AG04449 (cell line): ENCODE measurements around the gene RNASE2.
A peak's percentile ranks its signal among the peaks of the same experiment; 100 is the strongest.

Experiments used
- CTCF ChIA-PET: fragments of 350-600 bp; formaldehyde crosslinking; extraction: SDS; loops from one replicate; lab custom pipeline; 2021; ENCODE audit warnings: antibody characterized with exemption; lab: Yijun Ruan, JAX
- POLR2A ChIA-PET: fragments of 400-600, 350-600 bp; formaldehyde crosslinking; extraction: SDS; loops from one replicate; lab custom pipeline; 2020; ENCODE audit warnings: antibody characterized with exemption, inconsistent platforms; lab: Yijun Ruan, JAX
- DNase-seq: peaks from one replicate; pipeline ENCODE4 v3.0.0-alpha.2; 2010; ENCODE audit warnings: low read depth, low spot score
- H3K4me3 ChIP-seq: 2 replicates; pipeline ENCODE4 v1.5.1; 2011; ENCODE audit warnings: low read depth, mild to moderate bottlenecking, control low read depth, low read length
- TF ChIP-seq, protein P1 (sequence below): IDR thresholded peaks from one replicate; pipeline ENCODE4 v1.5.1; 2011; ENCODE audit warnings: mild to moderate bottlenecking, moderate library complexity, low read length, control low read depth, inconsistent platforms; ENCODE audit not compliant: insufficient read depth; ENCODE audit errors: missing control alignments

RNASE2 gene

DNA sequence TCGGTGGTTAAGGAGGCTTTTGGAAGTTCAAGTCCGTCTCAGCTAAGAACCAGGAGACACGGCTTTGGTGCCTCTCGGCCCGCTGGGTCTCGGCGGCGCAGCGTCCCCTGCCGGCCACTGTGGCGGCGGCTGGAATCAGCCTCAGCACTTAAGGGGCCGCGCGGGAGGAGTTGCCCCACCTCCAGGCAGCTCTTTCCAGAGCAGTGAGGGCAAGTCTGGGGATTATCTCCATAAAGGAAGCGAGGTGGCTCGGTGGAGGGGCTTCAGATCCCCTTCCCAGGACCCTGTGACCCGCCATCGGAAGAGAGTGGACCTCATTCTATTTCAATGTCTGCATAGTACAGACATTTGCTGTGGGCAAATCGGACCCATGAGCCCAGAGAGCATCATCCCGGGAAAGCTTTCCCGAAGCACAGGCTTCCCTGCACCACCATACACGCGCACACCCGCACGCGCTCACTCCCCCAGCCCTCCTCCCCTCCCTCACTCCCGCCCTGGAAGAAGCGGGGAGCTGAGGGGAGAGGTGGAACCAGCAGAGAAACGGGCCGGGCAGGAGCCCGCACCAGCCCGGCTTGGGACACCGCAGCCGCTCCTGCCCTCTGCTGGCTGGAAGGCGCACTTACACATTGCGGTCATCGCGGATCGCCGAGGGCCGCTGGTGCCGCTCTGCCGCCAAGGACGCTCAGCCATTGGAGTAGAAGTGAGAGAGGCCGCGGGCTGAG lies 15.9 kb downstream of the RNASE2 start:
- POLR2A ChIA-PET = interaction anchor here (1.0 kb wide), 2 partner anchors 28 to 133 kb away, joined by 3 to 4 read pairs; partner anchors contain the start of gene SLC39A2
- DNase-seq = no peak

DNA sequence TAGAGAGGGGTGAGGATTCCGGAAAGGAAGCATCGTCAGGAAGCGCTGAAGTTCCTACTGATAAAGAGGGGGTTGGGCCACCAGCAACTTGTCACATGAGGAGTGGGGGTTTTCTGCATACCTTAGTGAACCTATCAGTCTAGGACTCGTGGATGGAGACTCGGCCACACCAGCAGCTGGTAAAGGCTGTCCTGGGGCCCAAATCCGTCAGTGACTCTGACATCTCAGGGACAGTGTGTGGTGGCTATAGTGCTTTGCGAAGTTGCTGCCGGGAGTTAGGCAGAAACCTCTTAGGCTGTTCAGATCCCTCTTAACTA lies 16.4 kb downstream of the RNASE2 start:
- no peak for DNase-seq
- TF ChIP-seq, protein P1, sequence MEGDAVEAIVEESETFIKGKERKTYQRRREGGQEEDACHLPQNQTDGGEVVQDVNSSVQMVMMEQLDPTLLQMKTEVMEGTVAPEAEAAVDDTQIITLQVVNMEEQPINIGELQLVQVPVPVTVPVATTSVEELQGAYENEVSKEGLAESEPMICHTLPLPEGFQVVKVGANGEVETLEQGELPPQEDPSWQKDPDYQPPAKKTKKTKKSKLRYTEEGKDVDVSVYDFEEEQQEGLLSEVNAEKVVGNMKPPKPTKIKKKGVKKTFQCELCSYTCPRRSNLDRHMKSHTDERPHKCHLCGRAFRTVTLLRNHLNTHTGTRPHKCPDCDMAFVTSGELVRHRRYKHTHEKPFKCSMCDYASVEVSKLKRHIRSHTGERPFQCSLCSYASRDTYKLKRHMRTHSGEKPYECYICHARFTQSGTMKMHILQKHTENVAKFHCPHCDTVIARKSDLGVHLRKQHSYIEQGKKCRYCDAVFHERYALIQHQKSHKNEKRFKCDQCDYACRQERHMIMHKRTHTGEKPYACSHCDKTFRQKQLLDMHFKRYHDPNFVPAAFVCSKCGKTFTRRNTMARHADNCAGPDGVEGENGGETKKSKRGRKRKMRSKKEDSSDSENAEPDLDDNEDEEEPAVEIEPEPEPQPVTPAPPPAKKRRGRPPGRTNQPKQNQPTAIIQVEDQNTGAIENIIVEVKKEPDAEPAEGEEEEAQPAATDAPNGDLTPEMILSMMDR = no peak
- POLR2A ChIA-PET = interaction anchor here (1.0 to 1.1 kb wide), 2 partner anchors 27 to 68 kb away, joined by 3 read pairs; partner anchors contain the start of gene SLC39A2
- CTCF ChIA-PET = interaction anchor here (0.7 to 8.0 kb wide), 39 partner anchors 13 to 644 kb away, joined by 3 to 202 read pairs (median 7); partner anchors contain the start of genes METTL17, RNASE2, RNASE4 and SLC39A2
- H3K4me3 ChIP-seq = peak overlapping the region; percentile 73

More for the DNA sequence above, 15.9 kb downstream of the RNASE2 start:
- CTCF ChIA-PET = interaction anchor here (0.5 to 8.0 kb wide), 58 partner anchors 12 to 654 kb away, joined by 3 to 202 read pairs (median 5); partner anchors contain the start of genes ARHGEF40, METTL17, RNASE2 and RNASE4
- TF ChIP-seq, protein P1 = peak; percentile 98
- H3K4me3 ChIP-seq = peak overlapping the region; percentile 73

DNA sequence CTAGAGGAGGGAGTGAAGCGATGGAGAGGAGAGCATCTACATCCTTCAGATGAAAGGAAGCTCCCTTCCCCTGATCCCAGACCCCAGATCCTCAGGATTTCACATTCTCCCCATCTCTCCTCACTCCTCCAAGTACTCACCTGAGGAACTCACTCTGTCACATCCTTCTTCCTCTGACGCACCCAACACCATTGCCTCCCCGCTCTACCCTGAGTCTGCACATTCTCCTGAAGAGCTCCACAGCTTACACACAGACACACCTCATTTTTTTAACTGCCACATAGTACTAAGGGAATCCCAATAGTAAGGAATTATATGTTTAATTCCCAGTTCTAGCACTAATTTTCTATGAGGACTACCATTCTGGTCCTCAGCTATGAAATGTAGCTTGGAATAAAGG lies 18.2 kb downstream of the RNASE2 start:
- ChIA-PET POLR2A (no interaction called here), CTCF (interaction anchor here (0.8 to 8.0 kb wide), 10 partner anchors 12 to 360 kb away, joined by 4 to 202 read pairs (median 14); partner anchors contain the start of genes METTL17 and RNASE2)
- no peak for DNase-seq
- no peak overlapping the region for H3K4me3 ChIP-seq
- TF ChIP-seq, protein P1 = no peak

DNA sequence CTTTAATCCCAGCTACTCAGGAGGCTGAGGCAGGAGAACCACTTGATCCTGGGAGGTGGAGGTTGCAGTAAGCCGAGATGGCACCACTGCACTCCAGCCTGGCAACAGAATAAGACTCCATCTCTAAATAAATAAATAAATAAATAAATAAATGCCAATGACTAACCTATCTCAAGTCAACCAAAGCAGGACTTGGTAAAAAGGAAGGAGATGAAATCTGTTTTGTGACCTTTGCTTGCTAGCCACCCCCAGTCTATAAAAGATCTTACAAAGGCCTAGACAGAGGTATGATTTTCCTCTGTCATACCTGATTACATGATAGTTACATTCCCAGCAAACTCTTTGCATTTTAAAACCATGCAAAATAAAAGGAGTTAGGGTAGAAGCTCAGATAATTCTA lies 21.0 kb downstream of the RNASE2 start:
- TF ChIP-seq, protein P1 = no peak

DNA sequence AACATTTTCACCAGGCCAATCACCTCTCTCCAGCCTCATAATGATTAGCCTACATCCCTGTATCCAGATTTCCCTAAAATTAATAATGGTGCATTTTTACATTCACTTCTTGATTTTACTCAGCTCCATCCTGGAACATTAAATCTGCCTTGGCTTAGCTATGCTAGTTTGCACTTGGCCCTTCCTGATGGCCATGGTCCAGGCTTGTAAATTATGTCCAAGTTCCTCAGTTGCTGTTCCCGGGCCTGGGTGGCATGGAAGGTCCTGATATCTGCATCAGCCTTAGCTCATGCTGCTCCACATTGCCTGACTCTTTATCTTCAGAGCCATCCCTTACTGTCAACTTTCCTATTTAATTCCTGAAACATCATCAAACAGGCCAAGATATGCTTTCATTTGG lies 23.4 kb downstream of the RNASE2 start:
- DNase-seq = no peak
- POLR2A ChIA-PET = no interaction called here
- TF ChIP-seq, protein P1 = no peak
- no peak overlapping the region for H3K4me3 ChIP-seq
- CTCF ChIA-PET = interaction anchor here (15.3 kb wide), 1 partner anchor 6 kb away, joined by 202 read pairs; no protein-coding TSS in a partner anchor

More for the DNA sequence above, 21.0 kb downstream of the RNASE2 start:
- DNase-seq = no peak
- no peak overlapping the region for H3K4me3 ChIP-seq
- ChIA-PET CTCF (interaction anchor here (8.0 kb wide), 1 partner anchor 10 kb away, joined by 202 read pairs; the partner anchor contains the start of gene METTL17), POLR2A (no interaction called here)

DNA sequence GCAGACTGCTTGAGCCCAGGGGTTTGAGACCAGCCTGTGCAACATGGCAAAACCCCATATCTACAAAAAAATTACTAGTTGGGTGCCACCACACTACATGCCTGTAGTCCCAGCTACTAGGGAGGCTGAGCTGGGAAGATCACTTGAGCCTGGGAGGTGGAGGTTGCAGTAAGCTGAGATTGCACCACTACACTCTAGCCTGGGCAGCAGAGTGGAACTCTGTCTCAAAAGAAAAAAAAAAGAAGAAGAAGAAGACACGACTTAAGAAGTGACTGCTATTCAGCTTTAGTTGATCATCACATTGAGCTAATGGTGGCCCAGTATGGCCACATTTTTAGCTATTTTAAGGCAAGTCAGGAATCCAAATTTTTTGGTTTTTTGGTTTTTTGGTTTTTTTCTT lies 25.6 kb downstream of the RNASE2 start:
- ChIA-PET POLR2A (no interaction called here), CTCF (interaction anchor here (1.1 to 15.3 kb wide), 2 partner anchors 8 to 11 kb away, joined by 4 to 202 read pairs; no protein-coding TSS in a partner anchor)
- TF ChIP-seq, protein P1 = no peak
- no peak overlapping the region for H3K4me3 ChIP-seq
- no peak for DNase-seq
